HG02973 (cell line): ENCODE measurements around the gene MEIS2.

Experiments used
- ATAC-seq: cut with Tn5 transposase; IDR thresholded peaks from one replicate; pipeline ENCODE4 v1.9.1; 2021; ENCODE audit warnings: moderate library complexity; ENCODE audit not compliant: unreplicated experiment

The MEIS2 gene

GRCh38 chr15:36882056-36882455 is 218.3 kb downstream of the MEIS2 start:
- ATAC-seq, result no peak

DNA sequence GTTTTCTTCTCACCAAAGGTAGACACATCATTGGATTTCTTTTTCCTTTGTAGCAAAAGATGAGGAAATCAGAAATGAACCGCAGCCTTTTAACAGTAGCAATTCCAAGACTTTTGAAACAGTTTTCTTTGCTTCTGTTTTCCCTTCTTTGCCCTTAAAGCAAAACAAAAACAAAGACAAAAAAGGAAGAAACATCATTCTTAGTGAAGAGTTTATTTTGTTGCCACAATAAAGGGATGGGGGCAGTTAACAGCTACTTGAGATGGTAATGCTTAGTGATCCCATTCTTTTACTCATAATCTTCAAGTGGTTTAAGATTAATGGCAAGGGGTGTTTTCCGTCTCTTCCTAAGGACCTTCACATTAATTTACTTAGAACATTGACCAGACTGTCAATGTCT is 218.8 kb downstream of the MEIS2 start:
- ATAC-seq, result no peak

DNA sequence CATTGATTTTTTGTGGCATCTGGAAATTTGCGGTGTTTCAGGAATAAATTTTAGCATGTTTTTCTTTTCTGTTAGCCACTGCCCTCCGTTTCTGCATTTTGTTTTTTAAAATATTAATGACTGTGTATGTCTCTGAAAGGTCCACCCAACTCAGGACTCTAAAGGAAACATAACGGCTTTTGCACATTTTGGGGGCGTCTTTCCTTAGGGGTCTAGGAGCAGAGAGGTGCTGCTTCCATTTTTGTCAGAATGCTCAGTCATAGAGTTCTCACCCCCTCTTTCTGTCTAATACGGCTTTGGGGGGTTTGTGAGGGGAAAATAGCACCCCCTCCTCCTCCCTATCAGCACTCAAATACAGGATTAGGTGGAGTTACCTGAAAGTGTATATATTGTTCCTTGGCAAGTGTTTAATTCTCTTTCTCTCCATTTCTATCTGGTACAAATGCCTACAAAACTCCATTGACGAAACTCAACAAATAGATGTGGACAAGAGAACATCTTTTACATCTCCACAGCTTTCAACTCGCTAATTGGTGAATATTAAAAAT is 219.4 kb downstream of the MEIS2 start:
- ATAC-seq, result no peak

GRCh38 chr15:36880224-36880912 is 220.0 kb downstream of the MEIS2 start:
- no peak for ATAC-seq

DNA sequence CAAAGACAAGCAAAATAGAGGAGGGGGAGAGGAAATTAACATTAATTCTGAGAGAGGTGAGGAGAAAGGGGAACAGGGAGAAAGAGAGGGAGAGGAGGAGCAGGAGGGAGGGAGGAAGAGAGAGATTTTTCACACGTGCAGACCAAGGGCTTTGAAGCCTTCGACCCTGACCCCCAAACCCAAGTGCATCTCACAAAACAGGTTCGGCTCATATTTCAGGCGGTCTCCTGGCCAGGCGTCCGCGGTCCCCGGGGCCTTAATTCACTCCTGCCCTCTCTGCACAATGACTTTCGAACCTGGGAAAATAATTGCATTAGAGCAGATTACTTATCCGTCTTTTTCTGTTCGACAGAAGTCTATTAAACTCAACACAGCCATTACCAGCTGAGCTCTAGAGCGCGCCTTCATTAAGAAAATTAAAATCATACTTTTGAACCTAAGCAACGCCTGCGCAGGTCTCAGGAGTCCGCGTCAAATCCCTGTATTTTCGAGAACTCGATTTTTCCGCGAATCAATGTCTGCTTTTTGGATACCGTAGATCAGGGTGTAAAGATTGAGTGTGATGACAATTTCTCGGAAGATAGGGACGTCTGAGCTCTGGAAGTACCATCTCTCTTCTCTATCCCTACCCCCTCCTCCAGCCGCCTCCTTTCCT is 220.7 kb downstream of the MEIS2 start:
- no peak for ATAC-seq

GRCh38 chr15:36878684-36879262 is 221.6 kb downstream of the MEIS2 start:
- no peak for ATAC-seq

GRCh38 chr15:36877796-36878683 is 222.3 kb downstream of the MEIS2 start:
- ATAC-seq, result no peak

DNA sequence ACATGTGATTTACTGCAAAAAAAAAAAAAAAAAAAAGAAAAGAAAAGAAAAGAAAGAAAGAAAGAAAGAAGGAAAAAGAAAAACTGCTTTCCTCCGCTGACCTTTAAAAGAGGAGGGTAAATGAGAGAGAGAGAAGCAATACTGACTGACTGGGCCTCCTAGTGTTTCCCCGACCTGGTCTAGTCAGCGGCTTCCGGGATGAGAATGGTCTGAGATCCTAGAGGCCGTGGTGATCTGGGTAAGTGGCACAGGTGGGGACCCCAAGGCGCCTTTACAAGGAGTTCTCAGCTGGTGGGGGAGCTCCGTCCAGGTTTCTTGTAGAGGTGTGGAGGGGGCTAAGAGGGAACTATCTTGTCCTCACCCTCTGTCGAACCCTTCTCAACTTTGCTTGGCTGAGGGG is 223.1 kb downstream of the MEIS2 start:
- no peak for ATAC-seq

DNA sequence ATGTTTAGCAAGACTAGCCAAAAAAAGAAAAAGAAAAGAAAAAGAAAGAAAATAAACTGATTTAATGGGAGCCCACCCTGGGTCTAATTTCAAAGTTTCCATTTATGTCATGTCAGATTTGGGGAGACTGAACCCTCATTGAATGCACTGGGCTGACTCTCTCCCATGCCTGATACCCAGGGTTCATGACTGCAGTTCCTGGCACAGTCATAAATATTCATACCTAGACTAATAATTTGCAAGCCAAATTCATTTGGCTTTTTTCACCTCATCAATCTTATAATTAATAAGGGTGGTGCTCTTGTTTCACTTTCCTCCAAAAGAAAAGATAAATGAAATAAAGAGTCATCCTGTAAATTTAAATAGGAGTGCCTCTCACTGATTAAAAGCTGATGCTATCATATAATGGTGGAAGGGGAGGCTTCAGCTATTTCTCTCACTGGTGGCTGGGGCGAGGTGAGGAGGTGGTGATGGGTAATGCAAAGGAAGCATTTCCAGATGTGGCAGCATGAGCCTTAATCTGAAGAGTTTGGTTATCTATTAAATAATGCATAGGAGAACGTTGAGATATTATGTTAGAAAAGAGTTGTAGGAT is 224.5 kb downstream of the MEIS2 start:
- no peak for ATAC-seq

GRCh38 chr15:36874930-36875329 is 225.4 kb downstream of the MEIS2 start:
- ATAC-seq, result no peak

DNA sequence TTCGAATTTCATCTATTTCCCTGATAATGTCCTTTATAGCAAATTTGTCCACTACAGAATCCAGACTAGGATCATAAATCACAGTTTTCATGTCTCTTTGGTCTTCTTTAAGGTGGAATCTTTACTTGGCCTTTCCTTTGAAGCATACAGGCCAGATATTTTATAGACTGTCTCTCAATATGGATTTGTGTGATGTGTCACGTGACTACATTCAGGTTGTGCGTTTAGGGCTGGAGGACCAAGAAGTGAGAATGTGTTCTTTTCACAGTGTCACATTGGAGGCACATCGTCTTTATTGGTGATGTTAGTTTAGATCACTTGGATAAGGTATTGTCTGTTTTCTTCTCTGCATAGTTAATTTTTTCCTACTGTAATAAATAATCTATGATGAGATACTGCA is 232.9 kb downstream of the MEIS2 start:
- ATAC-seq, result no peak

DNA sequence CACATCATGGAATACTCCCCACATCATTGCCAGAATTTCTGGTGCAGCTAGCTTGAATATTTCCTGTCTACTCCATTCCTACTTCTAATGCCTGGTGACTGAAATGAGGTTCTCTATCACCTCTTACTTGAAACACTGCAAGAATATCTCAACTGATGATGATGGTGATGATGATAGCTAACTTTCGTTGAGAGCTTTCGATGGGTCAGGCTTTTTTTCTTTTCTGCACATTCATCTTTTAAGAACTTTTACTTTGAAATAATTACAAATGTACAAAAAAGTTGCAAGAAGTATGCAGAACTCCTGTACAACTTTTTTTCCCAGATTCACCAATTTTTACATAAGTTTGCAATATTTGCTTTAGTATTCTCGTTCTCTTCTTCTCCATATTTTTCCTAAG is 233.5 kb downstream of the MEIS2 start:
- ATAC-seq, result no peak

GRCh38 chr15:36863570-36863969 is 236.8 kb downstream of the MEIS2 start:
- ATAC-seq, result no peak

DNA sequence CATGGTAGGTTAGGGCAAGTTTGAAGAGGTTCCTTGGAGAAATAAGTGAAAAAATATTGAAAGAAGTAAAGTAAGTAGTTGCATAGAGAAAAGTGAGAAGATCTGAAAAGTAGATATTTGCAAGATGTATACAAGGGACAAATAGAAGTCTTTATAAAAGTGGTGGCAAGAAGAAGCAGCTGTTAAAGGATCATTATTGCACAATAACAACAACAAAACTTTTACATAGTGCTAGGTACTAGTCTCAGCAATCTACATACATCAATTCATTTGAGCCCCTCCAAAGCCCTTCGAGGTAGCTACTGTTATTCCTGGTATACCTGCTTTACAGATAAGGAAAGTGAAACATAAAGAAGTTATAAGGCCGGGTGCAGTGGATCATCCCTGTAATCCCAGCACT is 239.6 kb downstream of the MEIS2 start:
- no peak for ATAC-seq

GRCh38 chr15:36858423-36858822 is 241.9 kb downstream of the MEIS2 start:
- ATAC-seq, result no peak

GRCh38 chr15:36856339-36856973 is 243.9 kb downstream of the MEIS2 start:
- no peak for ATAC-seq

GRCh38 chr15:36850864-36851263 is 249.5 kb downstream of the MEIS2 start:
- ATAC-seq, result no peak

DNA sequence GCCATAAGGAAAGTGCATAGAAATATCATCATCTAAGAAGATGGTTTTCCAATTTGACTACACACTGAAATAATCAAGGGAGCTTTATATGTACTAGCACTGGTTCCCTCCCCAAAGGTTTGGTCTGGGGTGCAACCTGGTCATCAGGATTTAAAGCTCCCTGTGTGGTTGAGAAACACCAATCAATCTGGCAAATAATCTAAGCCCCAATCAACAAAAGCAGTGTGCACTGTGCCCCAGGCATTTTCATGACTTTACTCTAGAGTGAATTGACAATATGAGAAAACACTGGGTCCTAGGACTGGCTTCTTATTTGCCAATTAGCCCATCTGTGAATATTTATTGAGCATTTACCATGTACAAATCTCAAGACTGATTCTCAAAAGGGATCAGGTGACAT is 255.1 kb downstream of the MEIS2 start:
- no peak for ATAC-seq

DNA sequence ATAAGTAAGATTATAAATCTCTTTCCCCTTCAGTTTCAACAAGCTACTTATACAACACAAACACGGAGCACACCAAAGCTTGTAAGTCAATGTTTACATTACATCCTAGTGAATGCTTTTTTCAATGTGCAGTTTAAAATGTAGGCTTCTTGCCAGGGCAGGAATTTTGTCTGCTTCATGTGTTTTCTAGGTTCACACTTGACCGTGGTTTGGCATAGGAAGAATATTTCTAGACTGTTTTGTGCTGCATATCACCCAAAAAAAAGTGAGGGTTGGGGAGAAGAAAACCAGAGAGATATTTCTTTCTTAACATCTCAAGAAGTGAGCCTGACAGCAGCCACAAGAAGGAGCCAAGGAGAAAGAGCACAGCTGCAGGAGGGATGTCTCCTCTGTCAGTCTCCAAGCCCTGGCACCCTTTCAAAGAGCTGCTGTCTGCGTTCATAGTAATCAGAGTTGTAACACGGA is 255.8 kb downstream of the MEIS2 start:
- ATAC-seq, result no peak

- no peak for ATAC-seq
Measured at GRCh38 chr15:36843822-36844221, 256.5 kb downstream of the MEIS2 start.
